ENCODE results near the gene CFTR.

The CFTR gene

GRCh38 chr7:117666031-117666430 lies 186.2 kb downstream of the CFTR start:
- H3K4me3 ChIP-seq (ENCODE audit: low read length): no peak overlapping the region
- DNase-seq (ENCODE audit: low read depth): peak; percentile 7
- TF ChIP-seq CTCF (conservative IDR thresholded peaks at IDR 0.05; ENCODE audit: low read length): no peak

GRCh38 chr7:117666689-117667088 lies 186.9 kb downstream of the CFTR start:
- no peak for TF ChIP-seq CTCF (conservative IDR thresholded peaks at IDR 0.05; ENCODE audit: low read length)
- no peak for DNase-seq (ENCODE audit: low read depth)
- H3K4me3 ChIP-seq (ENCODE audit: low read length): no peak overlapping the region

GRCh38 chr7:117667456-117667855 lies 187.6 kb downstream of the CFTR start:
- no peak for DNase-seq (ENCODE audit: low read depth)
- no peak for TF ChIP-seq CTCF (conservative IDR thresholded peaks at IDR 0.05; ENCODE audit: low read length)
- no peak overlapping the region for H3K4me3 ChIP-seq (ENCODE audit: low read length)

GRCh38 chr7:117669818-117670217 lies 190.0 kb downstream of the CFTR start:
- no peak for DNase-seq (ENCODE audit: low read depth)
- H3K4me3 ChIP-seq (ENCODE audit: low read length): no peak overlapping the region
- TF ChIP-seq CTCF (conservative IDR thresholded peaks at IDR 0.05; ENCODE audit: low read length): no peak

GRCh38 chr7:117672453-117672852 lies 192.6 kb downstream of the CFTR start:
- DNase-seq (ENCODE audit: low read depth): no peak
- TF ChIP-seq CTCF (conservative IDR thresholded peaks at IDR 0.05; ENCODE audit: low read length): no peak
- no peak overlapping the region for H3K4me3 ChIP-seq (ENCODE audit: low read length)

- no peak for DNase-seq (ENCODE audit: low read depth)
- H3K4me3 ChIP-seq (ENCODE audit: low read length): no peak overlapping the region
- no peak for TF ChIP-seq CTCF (conservative IDR thresholded peaks at IDR 0.05; ENCODE audit: low read length)
These were observed 193.5 kb downstream of the CFTR start for GRCh38 chr7:117673367-117673766.

- peak; percentile 22 for DNase-seq (ENCODE audit: low read depth)
- TF ChIP-seq CTCF (conservative IDR thresholded peaks at IDR 0.05; ENCODE audit: low read length): peak; percentile 34
- no peak overlapping the region for H3K4me3 ChIP-seq (ENCODE audit: low read length)
These were observed 194.0 kb downstream of the CFTR start for GRCh38 chr7:117673839-117674238.
